Activated B cell treated with CpG ODN at 0.5 μM for 24 hours (primary cell): ENCODE results near the gene CTSW. TPM values are rescaled to one million over a fixed set of nuclear protein-coding genes. Genes with fewer than 3 reads are reported as not detected.

Experiments
- ATAC-seq: fragments of 200-7000 bp; cut with Tn5 transposase; one replicate; pipeline ENCODE4 v1.10.0; 2021; ENCODE audit warnings: low read depth, mild to moderate bottlenecking, moderate library complexity
- CTCF ChIA-PET: fragments of 350-600 bp; sonication (Branson Sonifier 250); formaldehyde crosslinking; loops from one replicate; lab custom pipeline; 2021; ENCODE audit warnings: antibody characterized with exemption; lab: Charles Lee
- POLR2A ChIA-PET: fragments of 350-600 bp; sonication (Branson Sonifier 250); formaldehyde crosslinking; loops from one replicate; lab custom pipeline; 2021; ENCODE audit warnings: antibody characterized with exemption; lab: Charles Lee
- DNase-seq: peaks from one replicate; pipeline ENCODE4 v3.0.0; 2022
- H3K27ac Mint-ChIP-seq: one replicate; pipeline ENCODE4 v1.8.0; 2020; ENCODE audit warnings: mixed read lengths
- H3K27me3 Mint-ChIP-seq: one replicate; pipeline ENCODE4 v1.8.0; 2021; ENCODE audit warnings: mixed read lengths
- H3K36me3 Mint-ChIP-seq: one replicate; pipeline ENCODE4 v1.8.0; 2021; ENCODE audit warnings: low read depth, mixed read lengths
- H3K4me1 Mint-ChIP-seq: one replicate; pipeline ENCODE4 v1.8.0; 2021; ENCODE audit warnings: mixed read lengths
- H3K4me3 Mint-ChIP-seq: one replicate; pipeline ENCODE4 v1.8.0; 2020; ENCODE audit warnings: mild to moderate bottlenecking, mixed read lengths
- H3K9me3 Mint-ChIP-seq: one replicate; pipeline ENCODE4 v1.8.0; 2020; ENCODE audit warnings: mixed read lengths
- CTCF ChIP-seq: fragments of 200-600 bp; IDR thresholded peaks from one replicate; pipeline ENCODE4 v1.8.0; 2022; ENCODE audit warnings: antibody characterized with exemption, mild to moderate bottlenecking
- intact Hi-C: fragments of 100-400 bp; cut with micrococcal nuclease; formaldehyde crosslinking; loops from one replicate; pipeline ENCODE4 v1.15.1; 2024
- total RNA-seq: library from RNA; stranded (reverse); gene quantifications from 2 replicates; pipeline ENCODE4 v1.2.3, GENCODE V29; 2022

The CTSW gene
- total RNA-seq, 1 donor from 2014 or later: 0.93 TPM

- Mint-ChIP-seq H3K9me3 (no peaks in the 10 kb centered on the region), H3K27ac (no peak overlapping the region), H3K4me3 (no peak overlapping the region), H3K4me1 (peaks cover 11% of the 10 kb centered on the region), H3K27me3 (peaks cover 5% of the 10 kb centered on the region), H3K36me3 (no peaks in the 10 kb centered on the region)
- CTCF ChIA-PET: no interaction called here
- no peak for TF ChIP-seq CTCF
- DNase-seq (no peak), ATAC-seq (no peak)
- POLR2A ChIA-PET: interaction anchor here (0.9 kb wide), 1 partner anchor 12 kb away, joined by 3 read pairs; the partner anchor contains the start of gene CCDC85B
- intact Hi-C loops: no loop called here
Measured at GRCh38 chr11:65903068-65903481, 23.4 kb downstream of the CTSW start.

GRCh38 chr11:65903715-65904114, 24.1 kb downstream of the CTSW start:
- ATAC-seq: no peak
- Mint-ChIP-seq H3K9me3 (no peaks in the 10 kb centered on the region), H3K27ac (no peak overlapping the region), H3K36me3 (no peaks in the 10 kb centered on the region), H3K4me3 (no peak overlapping the region), H3K27me3 (peaks cover 5% of the 10 kb centered on the region), H3K4me1 (peaks cover 11% of the 10 kb centered on the region)
- ChIA-PET POLR2A (interaction anchor here (0.6 kb wide), 1 partner anchor 1024 kb away, joined by 3 read pairs; no protein-coding TSS in a partner anchor), CTCF (no interaction called here)
- DNase-seq: no peak
- intact Hi-C loops: no loop called here
- TF ChIP-seq CTCF: no peak

- H3K4me3 Mint-ChIP-seq: no peak overlapping the region
- no peaks in the 10 kb centered on the region for H3K9me3 Mint-ChIP-seq
- intact Hi-C loops: no loop called here
- no peaks in the 10 kb centered on the region for H3K36me3 Mint-ChIP-seq
- no peak for DNase-seq
- no peak for TF ChIP-seq CTCF
- CTCF ChIA-PET: no interaction called here
- H3K27ac Mint-ChIP-seq: no peak overlapping the region
- ATAC-seq: no peak
- H3K27me3 Mint-ChIP-seq: peaks cover 16% of the 10 kb centered on the region
- H3K4me1 Mint-ChIP-seq: peaks cover 4% of the 10 kb centered on the region
- POLR2A ChIA-PET: interaction anchor here (0.8 to 1.4 kb wide), 2 partner anchors 11 to 13 kb away, joined by 3 to 4 read pairs; no protein-coding TSS in a partner anchor
Measured at GRCh38 chr11:65906602-65907001, 27.0 kb downstream of the CTSW start.

GRCh38 chr11:65907878-65908277, 28.2 kb downstream of the CTSW start:
- peaks cover 17% of the 10 kb centered on the region for H3K27me3 Mint-ChIP-seq
- no peak for TF ChIP-seq CTCF
- no peaks in the 10 kb centered on the region for H3K9me3 Mint-ChIP-seq
- H3K4me3 Mint-ChIP-seq: no peak overlapping the region
- CTCF ChIA-PET: no interaction called here
- H3K27ac Mint-ChIP-seq: no peak overlapping the region
- ATAC-seq: no peak
- DNase-seq: no peak
- POLR2A ChIA-PET: no interaction called here
- intact Hi-C loops: no loop called here
- H3K4me1 Mint-ChIP-seq: peaks cover 11% of the 10 kb centered on the region
- H3K36me3 Mint-ChIP-seq: no peaks in the 10 kb centered on the region

- ATAC-seq (no peak), DNase-seq (no peak)
- Mint-ChIP-seq H3K27me3 (peaks cover 17% of the 10 kb centered on the region), H3K4me3 (no peak overlapping the region), H3K9me3 (no peaks in the 10 kb centered on the region), H3K36me3 (peaks cover 2% of the 10 kb centered on the region), H3K4me1 (peaks cover 34% of the 10 kb centered on the region), H3K27ac (no peak overlapping the region)
- TF ChIP-seq CTCF: no peak
- intact Hi-C loops: no loop called here
- ChIA-PET CTCF (no interaction called here), POLR2A (interaction anchor here (0.7 kb wide), 2 partner anchors 12 to 50 kb away, joined by 3 to 8 read pairs; no protein-coding TSS in a partner anchor)
Measured at GRCh38 chr11:65911682-65912568, 32.3 kb downstream of the CTSW start.
